H9 (cell line): ENCODE data around the gene TBC1D25. TPM values are rescaled to one million over a fixed set of nuclear protein-coding genes. Genes with fewer than 3 reads are reported as not detected.

Experiments
- DNase-seq: peaks from one replicate; pipeline ENCODE4 v3.0.0-alpha.2; 2017
- H2AFZ ChIP-seq: one replicate; pipeline ENCODE4 v1.6.1; 2013; ENCODE audit warnings: mild to moderate bottlenecking, low read length, control low read depth, moderate library complexity
- H2AK5ac ChIP-seq: 2 replicates; pipeline ENCODE4 v1.6.1; 2013; ENCODE audit warnings: low read length, control low read depth, mixed read lengths; ENCODE audit not compliant: insufficient read length
- H2BK120ac ChIP-seq: one replicate; pipeline ENCODE4 v1.6.1; 2013; ENCODE audit warnings: low read depth, mild to moderate bottlenecking, low read length, control low read depth, inconsistent platforms; ENCODE audit not compliant: poor library complexity, severe bottlenecking
- H2BK12ac ChIP-seq: 2 replicates; pipeline ENCODE4 v1.6.1; 2013; ENCODE audit warnings: low read length, control low read depth, mixed read lengths, low read depth; ENCODE audit not compliant: insufficient read length
- H2BK15ac ChIP-seq: 2 replicates; pipeline ENCODE4 v1.6.1; 2013; ENCODE audit warnings: low read depth, low read length, control low read depth
- H2BK20ac ChIP-seq: one replicate; pipeline ENCODE4 v1.6.1; 2013; ENCODE audit warnings: low read depth, mild to moderate bottlenecking, low read length, control low read depth, inconsistent platforms; ENCODE audit not compliant: poor library complexity, severe bottlenecking
- H2BK5ac ChIP-seq: 2 replicates; pipeline ENCODE4 v1.6.1; 2013; ENCODE audit warnings: low read length, control low read depth, mixed read lengths; ENCODE audit not compliant: insufficient read length
- H3K14ac ChIP-seq: 2 replicates; pipeline ENCODE4 v1.6.1; 2013; ENCODE audit warnings: low read length, control low read depth; ENCODE audit not compliant: insufficient read depth
- H3K18ac ChIP-seq: 2 replicates; pipeline ENCODE4 v1.6.1; 2013; ENCODE audit warnings: low read depth, mild to moderate bottlenecking, mixed read lengths, low read length, control low read depth; ENCODE audit not compliant: insufficient read length
- H3K23ac ChIP-seq: 2 replicates; pipeline ENCODE4 v1.6.1; 2013; ENCODE audit warnings: low read length, control low read depth, mixed read lengths, low read depth; ENCODE audit not compliant: insufficient read length
- H3K23me2 ChIP-seq: 2 replicates; pipeline ENCODE4 v1.6.1; 2013; ENCODE audit warnings: low read depth, mild to moderate bottlenecking, mixed read lengths, low read length, control low read depth; ENCODE audit not compliant: insufficient read length, poor library complexity, severe bottlenecking
- H3K27ac ChIP-seq: 2 replicates; pipeline ENCODE4 v1.5.1; 2013; ENCODE audit warnings: low read length, control low read depth, mixed read lengths, low read depth; ENCODE audit not compliant: insufficient read length
- H3K27me3 ChIP-seq: 2 replicates; pipeline ENCODE4 v1.6.1; 2013; ENCODE audit warnings: low read length, control low read depth, inconsistent platforms; ENCODE audit not compliant: insufficient read depth
- H3K4ac ChIP-seq: 2 replicates; pipeline ENCODE4 v1.6.1; 2013; ENCODE audit warnings: low read depth, mild to moderate bottlenecking, control low read depth, inconsistent platforms, low read length, moderate library complexity
- H3K4me1 ChIP-seq: 2 replicates; pipeline ENCODE4 v1.6.1; 2013; ENCODE audit warnings: low read length, control low read depth, inconsistent platforms; ENCODE audit not compliant: insufficient read depth
- H3K4me2 ChIP-seq: 2 replicates; pipeline ENCODE4 v1.6.1; 2013; ENCODE audit warnings: low read length, control low read depth, mixed read lengths; ENCODE audit not compliant: insufficient read length, insufficient read depth
- H3K56ac ChIP-seq: 2 replicates; pipeline ENCODE4 v1.6.1; 2013; ENCODE audit warnings: low read depth, mild to moderate bottlenecking, mixed read lengths, low read length, control low read depth; ENCODE audit not compliant: insufficient read length
- H3K79me1 ChIP-seq: 2 replicates; pipeline ENCODE4 v1.6.1; 2013; ENCODE audit warnings: low read depth, mild to moderate bottlenecking, moderate library complexity, low read length, control low read depth, inconsistent platforms; ENCODE audit not compliant: insufficient read depth, poor library complexity, severe bottlenecking
- H3K79me2 ChIP-seq: 2 replicates; pipeline ENCODE4 v1.6.1; 2013; ENCODE audit warnings: low read length, control low read depth, inconsistent platforms; ENCODE audit not compliant: insufficient read depth
- H3K9ac ChIP-seq: 2 replicates; pipeline ENCODE4 v1.6.1; 2013; ENCODE audit warnings: low read length, control low read depth, mixed read lengths; ENCODE audit not compliant: insufficient read length; ENCODE audit errors: extremely low read depth
- H3K9me3 ChIP-seq: one replicate; pipeline ENCODE4 v1.6.1; 2013; ENCODE audit warnings: low read depth, low read length, inconsistent platforms; ENCODE audit not compliant: control insufficient read depth
- H3T11ph ChIP-seq: one replicate; pipeline ENCODE4 v1.6.1; 2013; ENCODE audit warnings: mild to moderate bottlenecking, low read length, control low read depth, inconsistent platforms
- H4K20me1 ChIP-seq: one replicate; pipeline ENCODE4 v1.6.1; 2013; ENCODE audit not compliant: control insufficient read depth, insufficient read length, insufficient read depth
- H4K5ac ChIP-seq: 2 replicates; pipeline ENCODE4 v1.6.1; 2013; ENCODE audit warnings: low read depth, mild to moderate bottlenecking, mixed read lengths, low read length, control low read depth; ENCODE audit not compliant: insufficient read length
- H4K8ac ChIP-seq: replicated peaks from 2 replicates; pipeline ENCODE4 v1.6.1; 2013; ENCODE audit warnings: low read length, control low read depth, mixed read lengths, low read depth; ENCODE audit not compliant: insufficient read length
- H4K91ac ChIP-seq: 2 replicates; pipeline ENCODE4 v1.6.1; 2013; ENCODE audit warnings: low read depth, mild to moderate bottlenecking, moderate library complexity, mixed read lengths, low read length, control low read depth; ENCODE audit not compliant: insufficient read length
- H3K27ac Mint-ChIP-seq, 3 experiments: 2 replicates in 2 of 3; 3 replicates in 1 of 3; pipeline ENCODE4 v1.8.0; 2020 to 2021; ENCODE audit warnings: mixed read lengths in 3 of 3, mild to moderate bottlenecking in 1 of 3, moderate library complexity in 1 of 3
- H3K27me3 Mint-ChIP-seq: 2 replicates; pipeline ENCODE4 v1.8.0; 2021; ENCODE audit warnings: low read depth, mild to moderate bottlenecking, moderate library complexity, mixed read lengths
- H3K36me3 Mint-ChIP-seq, 3 experiments: 2 replicates in 2 of 3; 3 replicates in 1 of 3; pipeline ENCODE4 v1.8.0; 2020 to 2021; ENCODE audit warnings: low read depth in 3 of 3, mixed read lengths in 3 of 3; ENCODE audit not compliant: insufficient read depth in 1 of 3
- H3K4me1 Mint-ChIP-seq, 2 experiments: 2 replicates each; pipeline ENCODE4 v1.8.0; 2020; ENCODE audit warnings: mixed read lengths in 2 of 2
- H3K4me3 Mint-ChIP-seq, 2 experiments: 2 replicates in 1 of 2; 3 replicates in 1 of 2; pipeline ENCODE4 v1.8.0; 2020 to 2021; ENCODE audit warnings: mild to moderate bottlenecking in 2 of 2, mixed read lengths in 2 of 2, moderate library complexity in 1 of 2
- H3K9me3 Mint-ChIP-seq, 2 experiments: 2 replicates in 1 of 2; 3 replicates in 1 of 2; pipeline ENCODE4 v1.8.0; 2020; ENCODE audit warnings: mild to moderate bottlenecking in 2 of 2, mixed read lengths in 2 of 2, moderate library complexity in 1 of 2
- WGBS: extraction: QIAGEN DNeasy Blood & Tissue Kit; methylation state at CpG from one replicate; pipeline ENCODE4 v1.1.7; 2013; ENCODE audit warnings: missing lambda C conversion rate, low lambda C conversion rate, mixed read lengths; ENCODE audit not compliant: insufficient read length; ENCODE audit errors: extremely low coverage; 5-methylcytosine and 5-hydroxymethylcytosine counted together
- total RNA-seq: library from RNA; stranded (reverse); gene quantifications from 2 replicates; pipeline ENCODE4 v1.2.1, GENCODE V29; 2021
- TF ChIP-seq, protein P1 (sequence below): fragments of 200-600 bp; sonication (generic); conservative IDR thresholded peaks from 3 replicates; pipeline ENCODE4 v1.8.0; 2021; ENCODE audit warnings: antibody characterized with exemption, mild to moderate bottlenecking

Gene TBC1D25
- total RNA-seq, 1 experiment from 2014 or later, result 10.2 TPM

DNA sequence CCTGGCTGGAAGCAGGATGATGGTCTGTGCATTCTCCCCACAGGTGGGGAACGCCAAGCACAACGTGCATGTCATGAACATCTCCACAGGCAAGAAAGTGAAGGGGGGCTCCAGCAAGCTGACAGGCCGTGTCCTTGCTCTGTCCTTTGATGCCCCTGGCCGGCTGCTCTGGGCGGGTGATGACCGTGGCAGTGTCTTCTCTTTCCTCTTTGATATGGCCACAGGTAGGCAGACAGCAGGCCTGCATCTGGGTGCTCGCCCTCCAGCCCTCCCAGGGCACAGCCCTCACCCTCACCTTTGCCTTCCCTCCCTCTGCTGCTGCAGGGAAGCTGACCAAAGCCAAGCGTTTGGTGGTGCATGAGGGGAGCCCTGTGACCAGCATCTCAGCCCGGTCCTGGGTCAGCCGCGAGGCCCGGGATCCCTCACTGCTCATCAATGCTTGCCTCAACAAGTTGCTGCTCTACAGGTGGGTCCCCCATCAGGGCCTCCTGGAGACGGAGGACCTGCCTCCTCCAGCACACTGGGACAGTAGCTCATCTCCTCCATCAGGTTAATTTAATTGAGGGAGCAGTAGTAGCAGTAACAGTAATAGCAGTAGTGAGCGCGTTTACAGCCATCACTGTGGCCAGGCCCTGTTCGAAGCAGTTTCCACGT, 62.4 kb downstream of the TBC1D25 start:
- Mint-ChIP-seq H3K4me1 (peaks cover 8 to 16% of the 10 kb centered on the region in 2 experiments), H3K27me3 (no peaks in the 10 kb centered on the region; the same call in 1 of the 2 replicates), H3K9me3 (peaks cover 72 to 78% of the 10 kb centered on the region in 2 experiments), H3K4me3 (no peak overlapping the region), H3K36me3 (peaks cover 15 to 40% (median 36%) of the 10 kb centered on the region in 3 experiments), H3K27ac (no peak overlapping the region)
- Histone ChIP-seq H2BK120ac (no peak overlapping the region), H3K4me2 (no peak overlapping the region), H4K8ac (no peak overlapping the region), H4K5ac (no peak overlapping the region), H3K9ac (no peak overlapping the region), H3K27me3 (no peaks in the 10 kb centered on the region), H2BK12ac (no peak overlapping the region), H3K23ac (no peak overlapping the region), H3K18ac (no peak overlapping the region), H3T11ph (no peak overlapping the region), H3K4ac (no peak overlapping the region), H2AFZ (no peak overlapping the region), H2BK5ac (no peak overlapping the region), H3K4me1 (no peaks in the 10 kb centered on the region), H2BK20ac (no peak overlapping the region), H3K56ac (no peak overlapping the region), H3K14ac (no peak overlapping the region), H3K79me1 (no peaks in the 10 kb centered on the region), H4K20me1 (no peaks in the 10 kb centered on the region), H3K27ac (no peak overlapping the region), H4K91ac (no peak overlapping the region), H2AK5ac (no peak overlapping the region), H3K23me2 (no peaks in the 10 kb centered on the region), H3K9me3 (peaks cover 30% of the 10 kb centered on the region), H3K79me2 (no peaks in the 10 kb centered on the region), H2BK15ac (no peak overlapping the region)
- TF ChIP-seq, protein P1, sequence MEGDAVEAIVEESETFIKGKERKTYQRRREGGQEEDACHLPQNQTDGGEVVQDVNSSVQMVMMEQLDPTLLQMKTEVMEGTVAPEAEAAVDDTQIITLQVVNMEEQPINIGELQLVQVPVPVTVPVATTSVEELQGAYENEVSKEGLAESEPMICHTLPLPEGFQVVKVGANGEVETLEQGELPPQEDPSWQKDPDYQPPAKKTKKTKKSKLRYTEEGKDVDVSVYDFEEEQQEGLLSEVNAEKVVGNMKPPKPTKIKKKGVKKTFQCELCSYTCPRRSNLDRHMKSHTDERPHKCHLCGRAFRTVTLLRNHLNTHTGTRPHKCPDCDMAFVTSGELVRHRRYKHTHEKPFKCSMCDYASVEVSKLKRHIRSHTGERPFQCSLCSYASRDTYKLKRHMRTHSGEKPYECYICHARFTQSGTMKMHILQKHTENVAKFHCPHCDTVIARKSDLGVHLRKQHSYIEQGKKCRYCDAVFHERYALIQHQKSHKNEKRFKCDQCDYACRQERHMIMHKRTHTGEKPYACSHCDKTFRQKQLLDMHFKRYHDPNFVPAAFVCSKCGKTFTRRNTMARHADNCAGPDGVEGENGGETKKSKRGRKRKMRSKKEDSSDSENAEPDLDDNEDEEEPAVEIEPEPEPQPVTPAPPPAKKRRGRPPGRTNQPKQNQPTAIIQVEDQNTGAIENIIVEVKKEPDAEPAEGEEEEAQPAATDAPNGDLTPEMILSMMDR, result no peak
- DNase-seq, result no peak
- WGBS, result no CpG with 5 or more reads among the region's 17 CpGs
